ENCODE data around the gene CNTFR. TPM values are rescaled to one million over a fixed set of nuclear protein-coding genes. Genes with fewer than 3 reads are reported as not detected.

Gene CNTFR
- total and polyA plus RNA-seq, 2 of the 8 experiments (the other 6 are each of a cell fraction or from before 2014, with no cell fraction given) = 1.2 to 4.2 TPM

DNA sequence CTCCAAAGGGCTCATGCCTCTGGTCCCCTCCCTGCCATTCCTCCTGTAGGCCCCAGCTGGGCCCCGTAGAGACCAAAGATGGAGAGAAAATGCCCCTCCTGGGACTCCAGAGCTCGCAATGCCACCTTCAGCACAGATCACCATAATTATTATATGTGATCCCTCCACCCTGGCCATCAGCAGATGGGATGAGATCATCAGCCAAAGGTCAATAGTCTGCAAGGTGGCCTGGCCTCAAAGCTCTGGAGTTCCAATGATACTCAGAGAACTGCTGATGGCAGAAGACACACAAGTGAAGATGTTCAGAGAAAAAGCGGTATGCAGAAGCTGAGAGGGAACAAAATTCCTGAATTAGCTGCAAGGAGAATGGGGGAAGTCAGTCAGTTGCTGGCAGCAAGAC is 17.4 kb upstream of the CNTFR start:
- no peak for FAIRE-seq
- H2AFZ ChIP-seq (ENCODE audit: low read length) = no peak overlapping the region
- H3K79me1 ChIP-seq (ENCODE audit: low read depth, low read length) = no peaks in the 10 kb centered on the region
- TF ChIP-seq KDM4A (IDR thresholded peaks at IDR 0.05; ENCODE audit: low read depth, low read length, severe bottlenecking) = no peak
- TF ChIP-seq POU5F1 (IDR thresholded peaks at IDR 0.05; ENCODE audit: low read depth, low read length) = no peak
- TF ChIP-seq JUN (IDR thresholded peaks at IDR 0.05; ENCODE audit: low read depth, low read length) = no peak
- TF ChIP-seq RXRA (IDR thresholded peaks at IDR 0.05; ENCODE audit: insufficient read depth, low read depth, low read length) = no peak
- no peak for TF ChIP-seq SIN3A (conservative IDR thresholded peaks at IDR 0.05 in 1 of 2, IDR thresholded peaks at IDR 0.05 in 1 of 2; ENCODE audit: low read depth in 1 of 2, low read length in 2 of 2)
- TF ChIP-seq TAF1 (IDR thresholded peaks at IDR 0.05; ENCODE audit: low read depth, low read length) = no peak
- TF ChIP-seq YY1 (IDR thresholded peaks at IDR 0.05; ENCODE audit: low read depth, low read length) = no peak
- TF ChIP-seq EGR1 (IDR thresholded peaks at IDR 0.05; ENCODE audit: borderline replicate concordance, low read depth, low read length) = no peak

More for the DNA sequence above, 17.4 kb upstream of the CNTFR start:
- H2BK20ac ChIP-seq (ENCODE audit: low read length) = no peak overlapping the region
- H3K4ac ChIP-seq (replicated peaks; ENCODE audit: insufficient read length, low read depth, low read length) = no peak overlapping the region
- H3K4me2 ChIP-seq (ENCODE audit: insufficient read depth in 1 of 2, low read depth in 2 of 2, low read length in 2 of 2) = no peak overlapping the region
- no peak overlapping the region for H2AK5ac ChIP-seq (ENCODE audit: low read depth, low read length)
- CTCF ChIA-PET (ENCODE audit: partially characterized antibody) = interaction anchor here (0.7 to 16.9 kb wide), 9 partner anchors 13 to 113 kb away, joined by 3 to 401 read pairs (median 73); partner anchors contain the start of genes ARID3C and SIGMAR1
- H3K18ac ChIP-seq (ENCODE audit: extremely low read depth, low read length) = no peak overlapping the region
- POLR2A ChIA-PET (ENCODE audit: partially characterized antibody) = no interaction called here
- no peak overlapping the region for H3K4me3 ChIP-seq (ENCODE audit: extremely low read depth in 1 of 4, insufficient read depth in 2 of 4, low read depth in 3 of 4, low read length in 4 of 4)
- no peaks in the 10 kb centered on the region for H3K79me2 ChIP-seq (ENCODE audit: control insufficient read depth in 1 of 2, insufficient read depth in 2 of 2, low read length in 2 of 2)
- H2BK15ac ChIP-seq (ENCODE audit: low read length) = no peak overlapping the region
- no peaks in the 10 kb centered on the region for H4K20me1 ChIP-seq (replicated peaks in 1 of 2; ENCODE audit: control insufficient read depth in 1 of 2, insufficient read depth in 2 of 2, low read length in 2 of 2)
- H4K5ac ChIP-seq (ENCODE audit: insufficient read length, low read depth, low read length) = no peak overlapping the region
- no peak overlapping the region for H4K8ac ChIP-seq (ENCODE audit: extremely low read depth, insufficient read depth, low read length)
- H4K91ac ChIP-seq (replicated peaks; ENCODE audit: insufficient read length, low read length) = no peak overlapping the region
- peaks cover 0 to 3% (median 0%) of the 10 kb centered on the region in 4 experiments; a peak in 1 of 7 replicates for H3K27me3 ChIP-seq (replicated peaks in 1 of 4; ENCODE audit: control insufficient read depth in 3 of 4, extremely low read depth in 1 of 4, insufficient read depth in 3 of 4, low read length in 3 of 4)
- H2BK120ac ChIP-seq (replicated peaks; ENCODE audit: low read depth, low read length) = no peak overlapping the region
- WGBS, 2 experiments (ENCODE audit: extremely low coverage in 1 of 2, insufficient coverage in 1 of 2, insufficient read length in 1 of 2, insufficient replicate concordance in 2 of 2, low coverage in 1 of 2, low lambda C conversion rate in 2 of 2, missing lambda C conversion rate in 1 of 2) = 87% methylated on average over 3 of the region's 3 CpGs; no CpG with 5 or more reads in 1 of the 2 experiments
- DNase-seq (ENCODE audit: low read depth in 1 of 2, low spot score in 2 of 2) = no peak
- H3K4me1 ChIP-seq (replicated peaks in 1 of 4; ENCODE audit: control insufficient read depth in 3 of 4, insufficient read depth in 4 of 4, low read length in 3 of 4) = peaks cover 0 to 12% (median 6%) of the 10 kb centered on the region in 4 experiments; a peak in 5 of 7 replicates
- peaks cover 4% of the 10 kb centered on the region; the same call in 1 of the 2 replicates for H3K23me2 ChIP-seq (ENCODE audit: low read depth, low read length)
- H2BK5ac ChIP-seq (ENCODE audit: low read depth, low read length) = no peak overlapping the region; the same call in 1 of the 2 replicates
- H3K9me3 ChIP-seq (ENCODE audit: insufficient read depth in 2 of 2, low read depth in 1 of 2, low read length in 1 of 2) = no peaks in the 10 kb centered on the region
- no peak overlapping the region for H3K27ac ChIP-seq (ENCODE audit: low read depth, low read length)
- no peak overlapping the region for H2BK12ac ChIP-seq (ENCODE audit: low read depth, low read length)
- no peak overlapping the region for H3K9ac ChIP-seq (replicated peaks in 1 of 4; ENCODE audit: extremely low read depth in 1 of 4, low read depth in 3 of 4, low read length in 3 of 4)
- H3K56ac ChIP-seq (replicated peaks; ENCODE audit: insufficient read length, low read depth, low read length) = no peak overlapping the region
- no peak overlapping the region for H3K23ac ChIP-seq (ENCODE audit: insufficient read length)
- no peaks in the 10 kb centered on the region for H3K36me3 ChIP-seq (ENCODE audit: control insufficient read depth in 2 of 4, insufficient read depth in 4 of 4, low read length in 3 of 4)
- H3K14ac ChIP-seq (ENCODE audit: insufficient read length) = no peak overlapping the region

Data from H1 (cell line).